Gastrocnemius medialis (tissue), 4 donors: ENCODE measurements around the gene SMURF2. TPM values are rescaled to one million over a fixed set of nuclear protein-coding genes. Genes with fewer than 3 reads are reported as not detected.

Experiments
- ATAC-seq, 2 donors: fragments of 150-250 bp; one replicate each; pipeline ENCODE4 v1.9.1; 2016
- DNase-seq, 2 donors: peaks; one replicate each; pipeline ENCODE4 v3.0.0-alpha.2; 2019
- H3K27ac ChIP-seq, 4 donors: fragments of 200-600 bp; sonication (generic); 1 replicate in 1 of 4; 2 replicates in 3 of 4; pipeline ENCODE4 v1.5.1; 2016 to 2018; ENCODE audit warnings: mild to moderate bottlenecking in 2 of 4, moderate library complexity in 1 of 4
- H3K27me3 ChIP-seq, 3 donors: fragments of 200-600 bp; sonication (generic) in 2 of 3; 1 replicate in 1 of 3; 2 replicates in 2 of 3; pipeline versions ENCODE4 v1.5.1 to v1.6.0; 2016 to 2019; ENCODE audit warnings: mild to moderate bottlenecking in 1 of 3, moderate library complexity in 1 of 3
- H3K36me3 ChIP-seq, 2 donors: fragments of 200-600 bp; sonication (generic) in 1 of 2; one replicate each; pipeline ENCODE4 v1.5.1; 2017 to 2018
- H3K4me1 ChIP-seq, 2 donors: fragments of 200-600 bp; sonication (generic) in 1 of 2; one replicate each; pipeline ENCODE4 v1.5.1; 2016 to 2017; ENCODE audit warnings: mild to moderate bottlenecking in 2 of 2
- H3K4me3 ChIP-seq, 4 donors: fragments of 200-600 bp; sonication (generic) in 3 of 4; 1 replicate in 1 of 4; 2 replicates in 3 of 4; pipeline ENCODE4 v1.5.1; 2016 to 2019; ENCODE audit warnings: mild to moderate bottlenecking in 2 of 4
- H3K9me3 ChIP-seq, 3 donors: fragments of 200-600 bp; sonication (generic) in 2 of 3; 1 replicate in 1 of 3; 2 replicates in 2 of 3; pipeline ENCODE4 v1.5.1; 2016 to 2019
- POLR2A ChIP-seq, 2 donors: fragments of 450-650 bp; IDR thresholded peaks; one replicate each; pipeline ENCODE4 v1.6.1; 2017; ENCODE audit warnings: antibody characterized with exemption in 2 of 2, mild to moderate bottlenecking in 2 of 2, moderate library complexity in 2 of 2
- in situ Hi-C, 4 donors: fragments of 200-750 bp; cut with MboI; loops; one replicate each; pipeline versions ENCODE4 v1.15.0 to v1.8.0; 2017; ENCODE audit warnings: low sequenced_read_pairs in 4 of 4
- intact Hi-C: fragments of 100-400 bp; cut with DNase I; formaldehyde crosslinking; loops from one replicate; pipeline ENCODE4 v1.15.1; 2023; ENCODE audit warnings: low total_unique reads
- total RNA-seq, 4 donors: library from RNA; depleted of rRNA; stranded (reverse); fragments of >200 nt; gene quantifications; one replicate each; pipeline versions ENCODE4 v1.1.0 to v1.2.3, GENCODE V29; 2016
- TF ChIP-seq, protein P1 (sequence below), 5 experiments: fragments of 450-650 bp in 3 of 5; fragments of 200-600 bp in 2 of 5; sonication (generic) in 2 of 5; IDR thresholded peaks in 4 of 5; conservative IDR thresholded peaks in 1 of 5; 1 replicate in 4 of 5; 2 replicates in 1 of 5; pipeline ENCODE4 v1.5.1; 2016 to 2019; ENCODE audit warnings: antibody characterized with exemption in 5 of 5, mild to moderate bottlenecking in 3 of 5, moderate library complexity in 3 of 5

The SMURF2 gene
- total RNA-seq, 4 donors from 2014 or later: 8.9 to 15.3 (median 11.4) TPM

- intact Hi-C loops (loop anchor here (5.0 to 10.0 kb wide), 5 partner anchors 157 to 1057 kb away; partner anchors contain the start of genes AXIN2, FTSJ3, PSMC5 and SMARCD2), in situ Hi-C loops (loop anchor here in 2 of 4 donors (10.0 to 25.0 kb wide), 2 partner anchors 140 to 668 kb away; partner anchors contain the start of genes FTSJ3 (in 1 of the 2), PSMC5 (in 1 of the 2) and SMARCD2 (in 1 of the 2))
Measured at GRCh38 chr17:64504769-64505339, 157.3 kb downstream of the SMURF2 start.

DNA sequence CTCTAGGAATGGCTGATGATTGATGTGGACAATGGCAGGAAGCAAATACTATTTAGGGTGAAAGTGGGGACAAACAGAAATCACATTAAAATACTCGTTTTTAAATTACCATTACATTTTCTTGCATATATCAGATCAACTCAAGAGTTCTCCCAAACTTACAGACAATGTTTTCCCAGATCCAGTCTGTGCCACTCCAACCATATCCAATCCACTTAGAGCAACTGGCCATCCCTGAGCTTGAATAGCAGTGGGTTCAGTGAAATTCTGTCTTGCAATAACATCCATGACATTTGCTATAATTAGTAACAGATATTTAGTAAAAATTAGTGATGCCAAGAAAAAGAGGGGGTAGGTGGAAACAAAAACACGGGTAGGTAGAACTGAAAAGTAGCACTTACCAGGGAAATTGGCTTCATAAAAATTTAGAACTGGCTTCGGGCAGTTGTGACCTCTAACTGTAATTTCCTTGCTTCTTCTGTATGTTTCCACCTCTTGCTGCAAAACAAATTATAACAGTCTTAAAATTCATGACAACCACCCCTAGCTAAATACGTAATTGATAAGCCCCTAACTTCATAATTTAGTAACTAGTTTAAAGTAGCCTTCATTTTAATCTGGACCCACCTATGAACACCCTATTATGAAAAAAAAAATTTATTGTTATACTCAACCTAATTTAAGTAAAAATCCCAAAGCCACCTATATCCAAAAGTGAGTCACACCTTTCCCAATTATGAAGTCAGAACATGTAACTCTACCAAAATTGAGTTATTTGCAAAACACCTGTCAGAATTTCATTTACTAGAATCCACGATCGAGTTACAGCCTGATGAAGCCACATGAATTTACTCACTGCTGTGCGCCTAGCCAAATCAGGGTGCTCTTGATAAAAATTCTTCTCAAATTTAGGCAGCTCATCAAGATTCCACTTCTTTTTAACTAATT, 158.0 kb downstream of the SMURF2 start:
- peaks cover 37 to 48% of the 10 kb centered on the region in 2 donors for H3K4me1 ChIP-seq
- DNase-seq (no peak), ATAC-seq (no peak)
- no peaks in the 10 kb centered on the region for H3K27me3 ChIP-seq
- no peaks in the 10 kb centered on the region for H3K9me3 ChIP-seq
- H3K4me3 ChIP-seq: peak overlapping the region; percentile 89 to 98 (median 96)
- H3K36me3 ChIP-seq: peaks cover 7 to 57% of the 10 kb centered on the region in 2 donors
- TF ChIP-seq, protein P1, sequence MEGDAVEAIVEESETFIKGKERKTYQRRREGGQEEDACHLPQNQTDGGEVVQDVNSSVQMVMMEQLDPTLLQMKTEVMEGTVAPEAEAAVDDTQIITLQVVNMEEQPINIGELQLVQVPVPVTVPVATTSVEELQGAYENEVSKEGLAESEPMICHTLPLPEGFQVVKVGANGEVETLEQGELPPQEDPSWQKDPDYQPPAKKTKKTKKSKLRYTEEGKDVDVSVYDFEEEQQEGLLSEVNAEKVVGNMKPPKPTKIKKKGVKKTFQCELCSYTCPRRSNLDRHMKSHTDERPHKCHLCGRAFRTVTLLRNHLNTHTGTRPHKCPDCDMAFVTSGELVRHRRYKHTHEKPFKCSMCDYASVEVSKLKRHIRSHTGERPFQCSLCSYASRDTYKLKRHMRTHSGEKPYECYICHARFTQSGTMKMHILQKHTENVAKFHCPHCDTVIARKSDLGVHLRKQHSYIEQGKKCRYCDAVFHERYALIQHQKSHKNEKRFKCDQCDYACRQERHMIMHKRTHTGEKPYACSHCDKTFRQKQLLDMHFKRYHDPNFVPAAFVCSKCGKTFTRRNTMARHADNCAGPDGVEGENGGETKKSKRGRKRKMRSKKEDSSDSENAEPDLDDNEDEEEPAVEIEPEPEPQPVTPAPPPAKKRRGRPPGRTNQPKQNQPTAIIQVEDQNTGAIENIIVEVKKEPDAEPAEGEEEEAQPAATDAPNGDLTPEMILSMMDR (IDR thresholded peaks at IDR 0.05 in 4 of 5, conservative IDR thresholded peaks at IDR 0.05 in 1 of 5): no peak
- TF ChIP-seq POLR2A (IDR thresholded peaks at IDR 0.05): peak in 1 of 2 donors; percentile 10
- H3K27ac ChIP-seq: peak overlapping the region; percentile 97 to 100 (median 99)
- intact Hi-C loops (loop anchor here (10.0 kb wide), 1 partner anchor 679 kb away; the partner anchor contains the start of genes FTSJ3 and PSMC5), in situ Hi-C loops (loop anchor here in 2 of 4 donors (10.0 to 25.0 kb wide), 2 partner anchors 141 to 667 kb away; partner anchors contain the start of genes FTSJ3 (in 1 of the 2), PSMC5 (in 1 of the 2) and SMARCD2 (in 1 of the 2))

More at GRCh38 chr17:64504769-64505339, 157.3 kb downstream of the SMURF2 start:
- H3K4me1 ChIP-seq: peaks cover 40% of the 10 kb centered on the region in 2 donors
- H3K9me3 ChIP-seq: no peaks in the 10 kb centered on the region
- DNase-seq: no peak
- H3K4me3 ChIP-seq: peak overlapping the region; percentile 89 to 98 (median 96)
- ATAC-seq: no peak
- H3K27me3 ChIP-seq: no peaks in the 10 kb centered on the region
- peaks cover 7 to 57% of the 10 kb centered on the region in 2 donors for H3K36me3 ChIP-seq
- H3K27ac ChIP-seq: peak overlapping the region; percentile 97 to 100 (median 99)
- TF ChIP-seq, protein P1 (IDR thresholded peaks at IDR 0.05 in 4 of 5, conservative IDR thresholded peaks at IDR 0.05 in 1 of 5): no peak
- no peak for TF ChIP-seq POLR2A (IDR thresholded peaks at IDR 0.05)

GRCh38 chr17:64503341-64503740, 158.8 kb downstream of the SMURF2 start:
- ATAC-seq: no peak
- H3K27ac ChIP-seq: peak overlapping the region; percentile 97 to 100 (median 99)
- peaks cover 7 to 64% of the 10 kb centered on the region in 2 donors for H3K36me3 ChIP-seq
- DNase-seq: no peak
- peaks cover 30 to 49% of the 10 kb centered on the region in 2 donors for H3K4me1 ChIP-seq
- in situ Hi-C loops (loop anchor here in 2 of 4 donors (10.0 to 25.0 kb wide), 2 partner anchors 141 to 666 kb away; partner anchors contain the start of genes FTSJ3 (in 1 of the 2), PSMC5 (in 1 of the 2) and SMARCD2 (in 1 of the 2)), intact Hi-C loops (loop anchor here (10.0 kb wide), 1 partner anchor 679 kb away; the partner anchor contains the start of genes FTSJ3 and PSMC5)
- H3K9me3 ChIP-seq: no peaks in the 10 kb centered on the region
- H3K27me3 ChIP-seq: no peaks in the 10 kb centered on the region
- peak overlapping the region in 1 of 4 donors; percentile 11 for H3K4me3 ChIP-seq
- TF ChIP-seq POLR2A (IDR thresholded peaks at IDR 0.05): no peak
- TF ChIP-seq, protein P1 (IDR thresholded peaks at IDR 0.05 in 4 of 5, conservative IDR thresholded peaks at IDR 0.05 in 1 of 5): no peak

- DNase-seq (no peak), ATAC-seq (no peak)
- Histone ChIP-seq H3K9me3 (no peaks in the 10 kb centered on the region), H3K4me3 (no peak overlapping the region), H3K36me3 (peaks cover 7 to 69% of the 10 kb centered on the region in 2 donors), H3K27ac (peak overlapping the region; percentile 97 to 100 (median 99)), H3K27me3 (no peaks in the 10 kb centered on the region), H3K4me1 (peaks cover 24 to 49% of the 10 kb centered on the region in 2 donors)
- in situ Hi-C loops (loop anchor here in 2 of 4 donors (10.0 to 25.0 kb wide), 2 partner anchors 142 to 666 kb away; partner anchors contain the start of genes FTSJ3 (in 1 of the 2), PSMC5 (in 1 of the 2) and SMARCD2 (in 1 of the 2)), intact Hi-C loops (loop anchor here (10.0 kb wide), 1 partner anchor 678 kb away; the partner anchor contains the start of genes FTSJ3 and PSMC5)
- TF ChIP-seq, protein P1 (IDR thresholded peaks at IDR 0.05 in 4 of 5, conservative IDR thresholded peaks at IDR 0.05 in 1 of 5): no peak
- TF ChIP-seq POLR2A (IDR thresholded peaks at IDR 0.05): no peak
Measured at GRCh38 chr17:64502809-64503208, 159.3 kb downstream of the SMURF2 start.
